Upper lobe of left lung (tissue), 6 donors: ENCODE results near the gene COX4I1. TPM values are rescaled to one million over a fixed set of nuclear protein-coding genes. Genes with fewer than 3 reads are reported as not detected.

Source experiments
- ATAC-seq, 2 donors: fragments of 200-7000 bp; cut with Tn5 transposase; one replicate each; pipeline ENCODE4 v1.9.1; 2022; ENCODE audit warnings: mild to moderate bottlenecking in 2 of 2, moderate library complexity in 2 of 2; ENCODE audit not compliant: low FRiP score in 2 of 2
- DNase-seq, 2 donors: peaks; one replicate each; pipeline ENCODE4 v3.0.0-alpha.2; 2019 to 2020
- H3K27ac ChIP-seq, 4 donors: fragments of 200-600 bp; sonication (generic); one replicate each; pipeline ENCODE4 v1.5.1; 2016 to 2019
- H3K27me3 ChIP-seq, 4 donors: fragments of 200-600 bp; sonication (generic); one replicate each; pipeline ENCODE4 v1.5.1; 2017 to 2019
- H3K36me3 ChIP-seq, 4 donors: fragments of 200-600 bp; sonication (generic); one replicate each; pipeline ENCODE4 v1.5.1; 2016 to 2019
- H3K4me1 ChIP-seq, 4 donors: fragments of 200-600 bp; sonication (generic); one replicate each; pipeline ENCODE4 v1.5.1; 2018 to 2019
- H3K4me3 ChIP-seq, 4 donors: fragments of 200-600 bp; sonication (generic); one replicate each; pipeline ENCODE4 v1.5.1; 2017 to 2019; ENCODE audit warnings: mild to moderate bottlenecking in 2 of 4, moderate library complexity in 1 of 4
- H3K9me3 ChIP-seq, 4 donors: fragments of 200-600 bp; sonication (generic); one replicate each; pipeline ENCODE4 v1.5.1; 2018 to 2019
- CTCF ChIP-seq, 6 experiments: fragments of 450-650 bp in 4 of 6; fragments of 200-600 bp in 2 of 6; sonication (generic) in 2 of 6; IDR thresholded peaks; one replicate each; pipeline ENCODE4 v1.5.1; 2016 to 2019; ENCODE audit warnings: antibody characterized with exemption in 6 of 6
- EP300 ChIP-seq, 4 donors: sonication (generic); formaldehyde crosslinking; IDR thresholded peaks; one replicate each; pipeline ENCODE4 v1.5.1; 2017; ENCODE audit warnings: antibody characterized with exemption in 4 of 4, control low read depth in 2 of 4
- POLR2A ChIP-seq, 4 donors: fragments of 450-650 bp; IDR thresholded peaks; one replicate each; pipeline ENCODE4 v1.5.1; 2016 to 2017; ENCODE audit warnings: antibody characterized with exemption in 4 of 4, mild to moderate bottlenecking in 2 of 4
- POLR2AphosphoS5 ChIP-seq, 2 donors: sonication (generic); formaldehyde crosslinking; IDR thresholded peaks; one replicate each; pipeline ENCODE4 v1.5.1; 2017; ENCODE audit warnings: antibody characterized with exemption in 2 of 2
- WGBS, 2 donors: methylation state at CpG; one replicate each; pipeline ENCODE4 v1.1.5; 2017 to 2018; 5-methylcytosine and 5-hydroxymethylcytosine counted together
- total RNA-seq, 6 donors: library from RNA; depleted of rRNA in 4 of 6; stranded (reverse); fragments of >200 nt in 4 of 6; gene quantifications; one replicate each; pipeline versions ENCODE4 v1.1.0 to v1.2.1, GENCODE V29; 2016 to 2021
- donor health status: DM: no; HTN: no; CAD: no; lungs with moderate emphysema.
- donor health status: DM: no; HTN: yes; CAD: no; lungs with severe emphysema.

COX4I1 gene
- total RNA-seq, 6 donors from 2014 or later, result 160 to 490 (median 439) TPM

- TF ChIP-seq POLR2AphosphoS5 (IDR thresholded peaks at IDR 0.05) (no peak), CTCF (IDR thresholded peaks at IDR 0.05) (no peak), POLR2A (IDR thresholded peaks at IDR 0.05) (no peak), EP300 (IDR thresholded peaks at IDR 0.05) (no peak)
- Histone ChIP-seq H3K4me1 (peaks cover 0 to 6% (median 0%) of the 10 kb centered on the region in 4 donors), H3K9me3 (no peaks in the 10 kb centered on the region), H3K36me3 (no peaks in the 10 kb centered on the region), H3K4me3 (no peak overlapping the region), H3K27me3 (no peaks in the 10 kb centered on the region), H3K27ac (no peak overlapping the region)
- DNase-seq, result no peak
- no peak for ATAC-seq
Measured at GRCh38 chr16:85844169-85844481, 44.6 kb downstream of the COX4I1 start.

- ATAC-seq, result no peak
- H3K4me1 ChIP-seq, result peaks cover 0 to 6% (median 0%) of the 10 kb centered on the region in 4 donors
- 10 to 11% methylated on average over 14 to 15 of the region's 15 CpGs for WGBS, 2 donors
- no peaks in the 10 kb centered on the region for H3K9me3 ChIP-seq
- TF ChIP-seq POLR2AphosphoS5 (IDR thresholded peaks at IDR 0.05) (no peak), CTCF (IDR thresholded peaks at IDR 0.05) (no peak), POLR2A (IDR thresholded peaks at IDR 0.05) (no peak), EP300 (IDR thresholded peaks at IDR 0.05) (no peak)
- no peaks in the 10 kb centered on the region for H3K36me3 ChIP-seq
- DNase-seq, result no peak
- no peaks in the 10 kb centered on the region for H3K27me3 ChIP-seq
- H3K4me3 ChIP-seq, result no peak overlapping the region
- H3K27ac ChIP-seq, result no peak overlapping the region
Measured at GRCh38 chr16:85844786-85845185, 45.3 kb downstream of the COX4I1 start.

GRCh38 chr16:85845266-85845665 is 45.8 kb downstream of the COX4I1 start:
- Histone ChIP-seq H3K27me3 (no peaks in the 10 kb centered on the region), H3K4me3 (no peak overlapping the region)
- no peak for DNase-seq

GRCh38 chr16:85846461-85846860 is 47.0 kb downstream of the COX4I1 start:
- Histone ChIP-seq H3K4me1 (peaks cover 0 to 6% (median 0%) of the 10 kb centered on the region in 4 donors), H3K27me3 (no peaks in the 10 kb centered on the region), H3K36me3 (no peaks in the 10 kb centered on the region), H3K9me3 (no peaks in the 10 kb centered on the region), H3K27ac (no peak overlapping the region), H3K4me3 (no peak overlapping the region)
- ATAC-seq, result no peak
- DNase-seq, result no peak
- WGBS, 2 donors, result 91 to 93% methylated on average over 9 of the region's 9 CpGs
- TF ChIP-seq POLR2A (IDR thresholded peaks at IDR 0.05), result no peak
- TF ChIP-seq CTCF (IDR thresholded peaks at IDR 0.05), result no peak
- TF ChIP-seq EP300 (IDR thresholded peaks at IDR 0.05), result no peak
- TF ChIP-seq POLR2AphosphoS5 (IDR thresholded peaks at IDR 0.05), result no peak

More at GRCh38 chr16:85845266-85845665, 45.8 kb downstream of the COX4I1 start:
- no peak for ATAC-seq
- WGBS, 2 donors, result 63 to 72% methylated on average over 20 of the region's 20 CpGs
- TF ChIP-seq POLR2AphosphoS5 (IDR thresholded peaks at IDR 0.05) (no peak), CTCF (IDR thresholded peaks at IDR 0.05) (no peak), EP300 (IDR thresholded peaks at IDR 0.05) (no peak), POLR2A (IDR thresholded peaks at IDR 0.05) (no peak)
- H3K36me3 ChIP-seq, result no peaks in the 10 kb centered on the region
- no peak overlapping the region for H3K27ac ChIP-seq
- H3K9me3 ChIP-seq, result no peaks in the 10 kb centered on the region
- peaks cover 0 to 6% (median 0%) of the 10 kb centered on the region in 4 donors for H3K4me1 ChIP-seq

- 79 to 90% methylated on average over 15 of the region's 15 CpGs for WGBS, 2 donors
- DNase-seq (no peak), ATAC-seq (no peak)
- Histone ChIP-seq H3K36me3 (no peaks in the 10 kb centered on the region), H3K27ac (no peak overlapping the region), H3K27me3 (no peaks in the 10 kb centered on the region), H3K4me3 (no peak overlapping the region), H3K9me3 (no peaks in the 10 kb centered on the region), H3K4me1 (peaks cover 0 to 6% (median 0%) of the 10 kb centered on the region in 4 donors)
- no peak for TF ChIP-seq POLR2A (IDR thresholded peaks at IDR 0.05)
- no peak for TF ChIP-seq POLR2AphosphoS5 (IDR thresholded peaks at IDR 0.05)
- TF ChIP-seq CTCF (IDR thresholded peaks at IDR 0.05), result no peak
- no peak for TF ChIP-seq EP300 (IDR thresholded peaks at IDR 0.05)
Measured at GRCh38 chr16:85847036-85847435, 47.5 kb downstream of the COX4I1 start.
